ENCODE results near the gene ZNF497. TPM values are rescaled to one million over a fixed set of nuclear protein-coding genes. Genes with fewer than 3 reads are reported as not detected.

Gene ZNF497
- total and polyA plus RNA-seq, 2 of the 8 experiments (the other 6 are each of a cell fraction or from before 2014, with no cell fraction given), result 0.93 to 1.4 TPM

DNA sequence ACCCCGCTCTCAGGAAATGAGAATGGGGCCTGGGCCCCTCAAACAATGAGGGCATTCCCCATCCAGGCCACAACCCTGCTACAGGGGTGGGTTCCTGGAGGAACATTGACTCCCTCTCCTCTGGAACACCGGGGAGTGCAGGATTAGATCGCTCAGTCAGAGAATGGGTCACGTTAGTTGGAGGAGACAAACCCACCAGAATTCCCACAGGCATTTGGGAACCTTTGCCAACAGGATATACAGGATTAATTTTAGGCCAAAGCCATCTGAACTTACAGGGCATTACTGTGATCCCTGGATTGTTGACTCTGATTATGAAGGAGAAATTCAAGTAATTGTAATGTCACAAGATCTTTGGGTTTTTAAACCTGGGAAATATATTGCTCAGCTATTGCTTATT, 54.8 kb downstream of the ZNF497 start:
- Histone ChIP-seq H4K8ac (ENCODE audit: extremely low read depth, insufficient read depth, low read length) (no peak overlapping the region), H2BK120ac (replicated peaks; ENCODE audit: low read depth, low read length) (no peak overlapping the region), H3K4ac (replicated peaks; ENCODE audit: insufficient read length, low read depth, low read length) (no peak overlapping the region), H3K4me3 (ENCODE audit: extremely low read depth in 1 of 4, insufficient read depth in 2 of 4, low read depth in 3 of 4, low read length in 4 of 4) (no peak overlapping the region), H2BK15ac (ENCODE audit: low read length) (no peak overlapping the region), H3K36me3 (ENCODE audit: control insufficient read depth in 2 of 4, insufficient read depth in 4 of 4, low read length in 3 of 4) (peaks cover 9 to 25% (median 21%) of the 10 kb centered on the region in 4 experiments), H3K23me2 (ENCODE audit: low read depth, low read length) (peaks cover 6% of the 10 kb centered on the region), H4K20me1 (replicated peaks in 1 of 2; ENCODE audit: control insufficient read depth in 1 of 2, insufficient read depth in 2 of 2, low read length in 2 of 2) (peaks cover 0 to 1% of the 10 kb centered on the region in 2 experiments), H2BK12ac (ENCODE audit: low read depth, low read length) (no peak overlapping the region), H3K4me1 (replicated peaks in 1 of 4; ENCODE audit: control insufficient read depth in 3 of 4, insufficient read depth in 4 of 4, low read length in 3 of 4) (peaks cover 0 to 3% (median 1%) of the 10 kb centered on the region in 4 experiments; a peak in 3 of 7 replicates), H2AK5ac (ENCODE audit: low read depth, low read length) (no peak overlapping the region), H3K56ac (replicated peaks; ENCODE audit: insufficient read length, low read depth, low read length) (no peak overlapping the region), H3K4me2 (ENCODE audit: insufficient read depth in 1 of 2, low read depth in 2 of 2, low read length in 2 of 2) (no peak overlapping the region), H2BK5ac (ENCODE audit: low read depth, low read length) (no peak overlapping the region), H3K9ac (replicated peaks in 1 of 4; ENCODE audit: extremely low read depth in 1 of 4, low read depth in 3 of 4, low read length in 3 of 4) (no peak overlapping the region), H3K27ac (ENCODE audit: low read depth, low read length) (no peak overlapping the region), H3K27me3 (replicated peaks in 1 of 4; ENCODE audit: control insufficient read depth in 3 of 4, extremely low read depth in 1 of 4, insufficient read depth in 3 of 4, low read length in 3 of 4) (no peaks in the 10 kb centered on the region), H3K18ac (ENCODE audit: extremely low read depth, low read length) (no peak overlapping the region), H3K23ac (ENCODE audit: insufficient read length) (no peak overlapping the region), H4K5ac (ENCODE audit: insufficient read length, low read depth, low read length) (no peak overlapping the region), H3K14ac (ENCODE audit: insufficient read length) (no peak overlapping the region), H2BK20ac (ENCODE audit: low read length) (no peak overlapping the region), H2AFZ (ENCODE audit: low read length) (no peak overlapping the region), H4K91ac (replicated peaks; ENCODE audit: insufficient read length, low read length) (no peak overlapping the region), H3K79me2 (ENCODE audit: control insufficient read depth in 1 of 2, insufficient read depth in 2 of 2, low read length in 2 of 2) (peaks cover 0 to 10% of the 10 kb centered on the region in 2 experiments; a peak in 1 of 4 replicates), H3K9me3 (ENCODE audit: insufficient read depth in 2 of 2, low read depth in 1 of 2, low read length in 1 of 2) (no peaks in the 10 kb centered on the region), H3K79me1 (ENCODE audit: low read depth, low read length) (no peaks in the 10 kb centered on the region)
- ChIA-PET CTCF (ENCODE audit: partially characterized antibody) (interaction anchor here (1.4 kb wide), 1 partner anchor 19 kb away, joined by 4 read pairs; no protein-coding TSS in a partner anchor), POLR2A (ENCODE audit: partially characterized antibody) (interaction anchor here (1.0 to 2.5 kb wide), 4 partner anchors 29 to 83 kb away, joined by 4 to 9 read pairs (median 7); partner anchors contain the start of genes ZNF544 and ZNF8)
- 96% methylated on average over 4 of the region's 4 CpGs; no CpG with 5 or more reads in 1 of the 2 experiments for WGBS, 2 experiments (ENCODE audit: extremely low coverage in 1 of 2, insufficient coverage in 1 of 2, insufficient read length in 1 of 2, insufficient replicate concordance in 2 of 2, low coverage in 1 of 2, low lambda C conversion rate in 2 of 2, missing lambda C conversion rate in 1 of 2)
- no peak for DNase-seq (ENCODE audit: low read depth in 1 of 2, low spot score in 2 of 2)
- no peak for FAIRE-seq
- TF ChIP-seq KDM5A (IDR thresholded peaks at IDR 0.05; ENCODE audit: low read length) (no peak), TCF12 (IDR thresholded peaks at IDR 0.05; ENCODE audit: low read depth, low read length) (no peak), JUN (IDR thresholded peaks at IDR 0.05; ENCODE audit: low read depth, low read length) (no peak), EP300 (IDR thresholded peaks at IDR 0.05; ENCODE audit: borderline replicate concordance in 1 of 2, low read depth in 2 of 2, low read length in 2 of 2) (no peak), EGR1 (IDR thresholded peaks at IDR 0.05; ENCODE audit: borderline replicate concordance, low read depth, low read length) (no peak), YY1 (IDR thresholded peaks at IDR 0.05; ENCODE audit: low read depth, low read length) (no peak), GABPA (IDR thresholded peaks at IDR 0.05; ENCODE audit: borderline replicate concordance, insufficient read depth, low read length) (no peak), JUND (IDR thresholded peaks at IDR 0.05; ENCODE audit: low read length) (no peak), HDAC6 (IDR thresholded peaks at IDR 0.05; ENCODE audit: low read depth, low read length) (no peak), SP4 (IDR thresholded peaks at IDR 0.05; ENCODE audit: low read length) (no peak), SUZ12 (IDR thresholded peaks at IDR 0.05; ENCODE audit: low read length) (no peak), SP2 (IDR thresholded peaks at IDR 0.05; ENCODE audit: low read length) (no peak), CBX8 (IDR thresholded peaks at IDR 0.05; ENCODE audit: borderline replicate concordance, low read depth, low read length) (no peak)
- TF ChIP-seq, protein P1, sequence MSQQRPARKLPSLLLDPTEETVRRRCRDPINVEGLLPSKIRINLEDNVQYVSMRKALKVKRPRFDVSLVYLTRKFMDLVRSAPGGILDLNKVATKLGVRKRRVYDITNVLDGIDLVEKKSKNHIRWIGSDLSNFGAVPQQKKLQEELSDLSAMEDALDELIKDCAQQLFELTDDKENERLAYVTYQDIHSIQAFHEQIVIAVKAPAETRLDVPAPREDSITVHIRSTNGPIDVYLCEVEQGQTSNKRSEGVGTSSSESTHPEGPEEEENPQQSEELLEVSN (IDR thresholded peaks at IDR 0.05), result no peak

Data from H1 (cell line).